Measurements from ENCODE around the gene CTAG1A. TPM values are rescaled to one million over a fixed set of nuclear protein-coding genes. Genes with fewer than 3 reads are reported as not detected.
A peak's percentile ranks its signal among the peaks of the same experiment; 100 is the strongest.
"Not testable (repeated sequence)": the region's sequence is repeated elsewhere in the genome, so short reads cannot be mapped to it uniquely, and the experiment has no call there.

The CTAG1A gene
- polyA plus RNA-seq, 2 of the 4 experiments (the other 2 are of a cell fraction): not detected

DNA sequence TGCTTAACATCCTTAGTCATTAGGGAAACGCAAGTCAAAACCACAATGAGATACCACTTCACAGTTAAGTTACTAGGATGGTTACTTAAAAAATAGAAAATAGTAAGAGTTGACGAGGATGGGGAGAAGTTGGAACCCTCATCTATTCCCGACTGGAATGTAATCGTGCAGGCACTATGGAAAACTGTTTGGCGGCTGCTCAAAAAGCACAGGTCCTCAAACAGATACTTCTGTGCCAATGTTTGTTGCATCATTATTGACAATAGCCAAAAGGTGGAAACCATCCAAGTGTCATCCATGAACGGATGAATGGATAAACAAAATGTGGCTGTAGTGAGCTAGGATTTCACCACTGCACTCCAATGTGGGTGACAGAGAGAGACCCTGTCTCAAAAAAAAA, 22.4 kb downstream of the CTAG1A start:
- H3K4me2 ChIP-seq: peak overlapping the region; percentile 13; the same call in 1 of the 3 replicates

GRCh38 chrX:154607976-154608375, 23.0 kb downstream of the CTAG1A start:
- POLR2A ChIA-PET; ATAC-seq; H3K4me2 ChIP-seq; DNase-seq (ENCODE audit: low read depth in 1 of 2, low spot score in 1 of 2); H3K9me3 ChIP-seq; CTCF ChIA-PET; H3K4me3 ChIP-seq; H3K27ac ChIP-seq; FAIRE-seq: not testable (repeated sequence)
- 90% methylated on average over 10 of the region's 11 CpGs for WGBS (ENCODE audit: missing lambda C conversion rate)
- H3K4me1 ChIP-seq: peaks cover 17% of the 10 kb centered on the region

More for the DNA sequence above, 22.4 kb downstream of the CTAG1A start:
- TF ChIP-seq E2F6 (IDR thresholded peaks at IDR 0.05; ENCODE audit: borderline replicate concordance, low read depth) (no peak), REST (IDR thresholded peaks at IDR 0.05) (no peak), GATA3 (IDR thresholded peaks at IDR 0.05; ENCODE audit: borderline replicate concordance) (no peak), CBX2 (IDR thresholded peaks at IDR 0.05; ENCODE audit: borderline replicate concordance, low read depth) (no peak), ZSCAN20 (CRISPR knock-in tag; IDR thresholded peaks at IDR 0.05) (no peak), CEBPB (IDR thresholded peaks at IDR 0.05) (no peak), EHMT2 (IDR thresholded peaks at IDR 0.05; ENCODE audit: low read depth) (no peak), RNF2 (IDR thresholded peaks at IDR 0.05; ENCODE audit: borderline replicate concordance, low read depth) (no peak), HOXA7 (CRISPR knock-in tag; IDR thresholded peaks at IDR 0.05) (no peak), FOSB (CRISPR knock-in tag; IDR thresholded peaks at IDR 0.05) (no peak), CHD4 (IDR thresholded peaks at IDR 0.05; ENCODE audit: borderline replicate concordance) (no peak)
- CTCF ChIA-PET: no interaction called here
- Histone ChIP-seq H3K4me3 (no peak overlapping the region), H3K4me1 (peaks cover 17% of the 10 kb centered on the region), H3K9me3 (no peaks in the 10 kb centered on the region), H3K27ac (no peak overlapping the region)
- POLR2A ChIA-PET: no interaction called here
- WGBS (ENCODE audit: missing lambda C conversion rate): 22% methylated on average over 6 of the region's 6 CpGs
- DNase-seq (ENCODE audit: low read depth in 1 of 2, low spot score in 1 of 2): no peak
- ATAC-seq: no peak
- FAIRE-seq: no peak

- H3K4me3 ChIP-seq; H3K4me2 ChIP-seq; CTCF ChIA-PET; H3K27ac ChIP-seq; H3K9me3 ChIP-seq; DNase-seq (ENCODE audit: low read depth in 1 of 2, low spot score in 1 of 2); FAIRE-seq; POLR2A ChIA-PET; ATAC-seq: not testable (repeated sequence)
- 67% methylated on average over 12 of the region's 12 CpGs for WGBS (ENCODE audit: missing lambda C conversion rate)
- peaks cover 11% of the 10 kb centered on the region for H3K4me1 ChIP-seq
These were observed 23.9 kb downstream of the CTAG1A start for GRCh38 chrX:154608823-154609222.

DNA sequence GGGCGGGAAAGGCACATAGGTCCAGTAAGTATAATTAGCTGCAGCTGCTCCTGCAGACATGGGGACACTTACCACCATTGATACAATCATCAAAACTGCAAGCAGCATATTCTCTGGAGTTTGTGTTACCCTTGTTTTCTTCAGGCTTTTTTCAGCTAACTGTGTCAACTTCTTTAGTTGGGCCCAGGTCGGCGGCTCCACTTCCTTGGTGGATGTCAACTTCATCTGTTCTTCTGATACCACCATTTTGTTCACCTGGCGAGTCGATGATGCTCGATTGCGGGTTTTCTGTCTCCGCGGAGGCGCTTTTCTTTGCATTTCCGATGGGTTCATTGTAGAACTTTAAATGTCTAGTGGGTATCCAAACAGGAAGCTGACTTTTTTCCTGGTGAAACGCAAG, 26.2 kb downstream of the CTAG1A start:
- WGBS (ENCODE audit: missing lambda C conversion rate): 80% methylated on average over 12 of the region's 12 CpGs
- ATAC-seq; FAIRE-seq; H3K9me3 ChIP-seq; H3K4me2 ChIP-seq; H3K27ac ChIP-seq; POLR2A ChIA-PET; H3K4me1 ChIP-seq; DNase-seq (ENCODE audit: low read depth in 1 of 2, low spot score in 1 of 2); H3K4me3 ChIP-seq: not testable (repeated sequence)
- CTCF ChIA-PET: interaction anchor here (1.1 to 1.4 kb wide), 2 partner anchors 12 to 138 kb away, joined by 3 to 6 read pairs; no protein-coding TSS in a partner anchor

GRCh38 chrX:154613586-154613985, 28.7 kb downstream of the CTAG1A start:
- not testable (repeated sequence) for FAIRE-seq; DNase-seq (ENCODE audit: low read depth in 1 of 2, low spot score in 1 of 2)
- ATAC-seq: peak in 1 of 2 experiments; percentile 77; a peak in 3 of 6 replicates

GRCh38 chrX:154619182-154619581, 34.2 kb downstream of the CTAG1A start, which contains the start of gene CTAG1B:
Gene CTAG1B (minus strand): TSS chrX:154619282. CDS start chrX:154619218, 64 bp downstream.
- ATAC-seq; POLR2A ChIA-PET; H3K4me3 ChIP-seq; DNase-seq (ENCODE audit: low read depth in 1 of 2, low spot score in 1 of 2); H3K27ac ChIP-seq; FAIRE-seq; H3K9me3 ChIP-seq; CTCF ChIA-PET; H3K4me1 ChIP-seq; H3K4me2 ChIP-seq: not testable (repeated sequence)
- WGBS (ENCODE audit: missing lambda C conversion rate): no CpG with 5 or more reads among the region's 28 CpGs

More at GRCh38 chrX:154613586-154613985, 28.7 kb downstream of the CTAG1A start:
- H3K4me3 ChIP-seq, CTCF ChIA-PET, POLR2A ChIA-PET, H3K9me3 ChIP-seq, H3K4me2 ChIP-seq, H3K4me1 ChIP-seq, H3K27ac ChIP-seq: not testable (repeated sequence)
- 3% methylated on average over 8 of the region's 12 CpGs for whole genome bisulfite sequencing (ENCODE audit: missing lambda C conversion rate)

- FAIRE-seq (peak; percentile 98), ATAC-seq (peak; percentile 73 to 95; a peak in 5 of 6 replicates)
- H3K4me3 ChIP-seq; DNase-seq (ENCODE audit: low read depth in 1 of 2, low spot score in 1 of 2); POLR2A ChIA-PET; H3K4me2 ChIP-seq; CTCF ChIA-PET; H3K4me1 ChIP-seq; H3K9me3 ChIP-seq; H3K27ac ChIP-seq: not testable (repeated sequence)
- WGBS (ENCODE audit: missing lambda C conversion rate): 0% methylated on average over 1 of the region's 11 CpGs
These were observed 36.0 kb downstream of the CTAG1A start for GRCh38 chrX:154620767-154621414.

- H3K4me2 ChIP-seq; H3K4me3 ChIP-seq; H3K9me3 ChIP-seq; DNase-seq (ENCODE audit: low read depth in 1 of 2, low spot score in 1 of 2); POLR2A ChIA-PET; FAIRE-seq; H3K4me1 ChIP-seq; H3K27ac ChIP-seq; CTCF ChIA-PET: not testable (repeated sequence)
- WGBS (ENCODE audit: missing lambda C conversion rate): no CpG with 5 or more reads among the region's 5 CpGs
- peak; percentile 84 to 87 for ATAC-seq
These were observed 44.0 kb downstream of the CTAG1A start for GRCh38 chrX:154628960-154629359.
